Hepatocyte (in vitro differentiated cells): ENCODE data around the gene ADGRA3.

ENCODE experiments used
- CTCF ChIP-seq: fragments of 200-600 bp; sonication (generic); IDR thresholded peaks from 2 replicates; pipeline ENCODE4 v1.5.1; 2016; ENCODE audit warnings: antibody characterized with exemption, mild to moderate bottlenecking; ENCODE audit not compliant: poor library complexity
- EZH2 ChIP-seq: fragments of 200-600 bp; sonication (generic); IDR thresholded peaks from 2 replicates; pipeline ENCODE4 v1.6.1; 2016; ENCODE audit warnings: antibody characterized with exemption, mild to moderate bottlenecking, borderline replicate concordance
- EZH2phosphoT487 ChIP-seq: fragments of 200-600 bp; sonication (generic); IDR thresholded peaks from one replicate; pipeline ENCODE4 v1.6.1; 2018; ENCODE audit warnings: antibody characterized with exemption, mild to moderate bottlenecking, low read depth, moderate library complexity; ENCODE audit not compliant: unreplicated experiment, severe bottlenecking

- no peak for TF ChIP-seq CTCF
- no peak for TF ChIP-seq EZH2phosphoT487
- TF ChIP-seq EZH2, result no peak
Observed at GRCh38 chr4:22407361-22407760, 108.5 kb downstream of the ADGRA3 start.
